Osteocyte (in vitro differentiated cells): ENCODE results near the gene C14orf119. TPM values are rescaled to one million over a fixed set of nuclear protein-coding genes. Genes with fewer than 3 reads are reported as not detected.

ENCODE experiments used
- DNase-seq: peaks from one replicate; pipeline ENCODE4 v3.0.0; 2021; ENCODE audit warnings: mixed read lengths; ENCODE audit not compliant: unreplicated experiment; ENCODE audit errors: extremely low spot score
- H3K27ac Mint-ChIP-seq: one replicate; pipeline ENCODE4 v1.8.0; 2021; ENCODE audit warnings: mild to moderate bottlenecking, mixed read lengths; ENCODE audit not compliant: unreplicated experiment
- H3K27me3 Mint-ChIP-seq: one replicate; pipeline ENCODE4 v1.8.0; 2021; ENCODE audit warnings: mixed read lengths; ENCODE audit not compliant: unreplicated experiment
- H3K36me3 Mint-ChIP-seq: one replicate; pipeline ENCODE4 v1.8.0; 2021; ENCODE audit warnings: mixed read lengths; ENCODE audit not compliant: unreplicated experiment
- H3K4me1 Mint-ChIP-seq: one replicate; pipeline ENCODE4 v1.8.0; 2021; ENCODE audit warnings: mixed read lengths; ENCODE audit not compliant: unreplicated experiment
- H3K4me3 Mint-ChIP-seq: one replicate; pipeline ENCODE4 v1.8.0; 2021; ENCODE audit warnings: mild to moderate bottlenecking, moderate library complexity, mixed read lengths; ENCODE audit not compliant: unreplicated experiment
- H3K9me3 Mint-ChIP-seq: one replicate; pipeline ENCODE4 v1.8.0; 2021; ENCODE audit warnings: mixed read lengths; ENCODE audit not compliant: unreplicated experiment
- total RNA-seq: library from RNA; stranded (reverse); gene quantifications from 2 replicates; pipeline ENCODE4 v1.2.1, GENCODE V29; 2021
- TF ChIP-seq, protein P1 (sequence below): fragments of 200-600 bp; sonication (generic); IDR thresholded peaks from 2 replicates; pipeline ENCODE4 v1.5.0; 2021; ENCODE audit warnings: antibody characterized with exemption, mild to moderate bottlenecking, moderate library complexity

C14orf119 gene
- total RNA-seq, 1 donor from 2014 or later: 61.3 TPM

DNA sequence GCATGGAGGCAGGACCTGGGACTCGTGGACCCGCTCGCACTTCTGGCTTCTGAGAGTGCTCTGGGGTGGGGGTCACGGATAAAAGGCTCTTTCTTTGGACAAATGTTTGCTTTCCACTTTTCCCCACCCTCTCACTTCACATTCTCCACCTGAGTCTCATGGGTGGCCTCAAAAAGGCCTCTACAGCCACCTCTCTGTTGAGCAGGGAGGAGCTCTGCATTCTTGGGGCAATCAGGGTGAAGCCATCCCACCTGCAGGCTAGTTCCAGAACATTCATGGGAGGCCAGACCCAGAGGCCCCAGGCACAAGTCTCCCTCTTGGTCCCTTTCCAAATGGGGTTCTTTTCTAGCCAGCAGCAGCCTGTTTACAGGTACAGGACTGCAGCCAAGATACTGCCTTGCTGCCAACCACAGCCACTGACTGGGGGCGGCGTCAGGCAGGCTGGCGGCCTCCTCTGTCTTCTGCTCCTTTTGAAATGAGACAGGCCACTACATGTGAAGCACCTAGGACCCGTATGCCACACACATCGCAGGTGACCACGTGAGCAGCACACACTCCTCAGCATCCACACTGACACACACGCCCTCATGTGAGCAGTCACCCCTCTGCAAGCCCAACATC lies 42.0 kb downstream of the C14orf119 start:
- no peaks in the 10 kb centered on the region for H3K36me3 Mint-ChIP-seq
- no peaks in the 10 kb centered on the region for H3K9me3 Mint-ChIP-seq
- TF ChIP-seq, protein P1, sequence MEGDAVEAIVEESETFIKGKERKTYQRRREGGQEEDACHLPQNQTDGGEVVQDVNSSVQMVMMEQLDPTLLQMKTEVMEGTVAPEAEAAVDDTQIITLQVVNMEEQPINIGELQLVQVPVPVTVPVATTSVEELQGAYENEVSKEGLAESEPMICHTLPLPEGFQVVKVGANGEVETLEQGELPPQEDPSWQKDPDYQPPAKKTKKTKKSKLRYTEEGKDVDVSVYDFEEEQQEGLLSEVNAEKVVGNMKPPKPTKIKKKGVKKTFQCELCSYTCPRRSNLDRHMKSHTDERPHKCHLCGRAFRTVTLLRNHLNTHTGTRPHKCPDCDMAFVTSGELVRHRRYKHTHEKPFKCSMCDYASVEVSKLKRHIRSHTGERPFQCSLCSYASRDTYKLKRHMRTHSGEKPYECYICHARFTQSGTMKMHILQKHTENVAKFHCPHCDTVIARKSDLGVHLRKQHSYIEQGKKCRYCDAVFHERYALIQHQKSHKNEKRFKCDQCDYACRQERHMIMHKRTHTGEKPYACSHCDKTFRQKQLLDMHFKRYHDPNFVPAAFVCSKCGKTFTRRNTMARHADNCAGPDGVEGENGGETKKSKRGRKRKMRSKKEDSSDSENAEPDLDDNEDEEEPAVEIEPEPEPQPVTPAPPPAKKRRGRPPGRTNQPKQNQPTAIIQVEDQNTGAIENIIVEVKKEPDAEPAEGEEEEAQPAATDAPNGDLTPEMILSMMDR: no peak
- H3K4me3 Mint-ChIP-seq: no peak overlapping the region
- peaks cover 29% of the 10 kb centered on the region for H3K27me3 Mint-ChIP-seq
- peaks cover 9% of the 10 kb centered on the region for H3K4me1 Mint-ChIP-seq
- no peak overlapping the region for H3K27ac Mint-ChIP-seq
- no peak for DNase-seq

DNA sequence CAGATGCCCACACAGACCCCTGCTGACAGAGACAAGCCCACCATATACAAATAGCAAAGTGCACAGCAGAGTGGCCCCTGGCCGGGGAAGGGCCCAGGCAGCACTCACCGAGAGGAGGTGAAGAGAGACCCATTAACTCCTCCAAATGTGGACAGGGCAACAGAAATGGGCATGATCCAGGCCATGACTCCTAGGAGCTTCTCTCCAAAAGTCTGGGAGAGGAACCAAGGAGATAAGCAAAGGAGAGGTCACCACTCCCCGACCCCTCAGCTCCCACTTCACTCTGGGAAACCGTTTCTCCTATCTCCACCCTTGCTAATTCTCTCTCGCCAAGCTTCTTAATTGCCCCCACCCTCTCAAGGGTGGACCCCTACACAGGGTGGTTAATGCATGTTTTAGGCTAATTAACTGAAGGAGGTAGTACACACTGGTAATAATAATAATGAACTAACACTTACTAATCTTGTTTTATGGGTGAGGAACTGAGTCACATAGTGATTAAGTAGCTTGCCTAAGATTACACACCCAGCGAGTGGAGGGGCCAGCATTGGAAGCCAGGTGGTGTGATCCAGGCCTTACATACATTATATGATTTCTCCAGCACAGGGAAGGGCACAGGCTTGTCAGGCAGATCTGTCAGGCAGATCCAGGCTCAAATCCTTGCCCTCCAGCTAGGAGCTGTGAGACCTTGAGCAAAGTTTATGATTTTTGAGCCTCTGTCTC lies 42.7 kb downstream of the C14orf119 start:
- H3K36me3 Mint-ChIP-seq: no peaks in the 10 kb centered on the region
- peaks cover 10% of the 10 kb centered on the region for H3K4me1 Mint-ChIP-seq
- H3K9me3 Mint-ChIP-seq: no peaks in the 10 kb centered on the region
- no peak overlapping the region for H3K27ac Mint-ChIP-seq
- DNase-seq: no peak
- TF ChIP-seq, protein P1: no peak
- H3K27me3 Mint-ChIP-seq: peaks cover 29% of the 10 kb centered on the region
- H3K4me3 Mint-ChIP-seq: no peak overlapping the region

DNA sequence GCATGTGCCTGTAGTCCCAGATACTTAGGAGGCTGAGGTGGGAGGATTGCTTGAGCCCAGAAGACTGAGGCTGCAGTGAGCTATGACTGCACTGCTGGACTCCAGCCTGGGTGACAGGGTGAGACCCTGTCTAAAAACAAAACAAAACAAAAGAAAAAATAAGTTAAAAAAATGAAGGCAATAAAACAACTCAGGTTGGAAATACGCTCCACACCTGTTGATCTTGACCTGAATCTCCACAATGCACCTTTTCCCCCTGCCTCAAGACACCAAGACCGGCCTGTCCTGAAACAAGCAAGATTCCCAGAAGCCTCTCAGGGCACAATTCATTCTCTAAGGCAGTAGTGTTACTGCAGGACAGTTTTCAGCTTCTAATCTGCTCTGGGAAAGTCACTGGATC lies 44.6 kb downstream of the C14orf119 start:
- no peak for DNase-seq
- no peak overlapping the region for H3K4me3 Mint-ChIP-seq
- no peak overlapping the region for H3K27ac Mint-ChIP-seq
- TF ChIP-seq, protein P1: no peak
- H3K36me3 Mint-ChIP-seq: no peaks in the 10 kb centered on the region
- no peaks in the 10 kb centered on the region for H3K9me3 Mint-ChIP-seq
- peaks cover 10% of the 10 kb centered on the region for H3K4me1 Mint-ChIP-seq
- peaks cover 38% of the 10 kb centered on the region for H3K27me3 Mint-ChIP-seq

DNA sequence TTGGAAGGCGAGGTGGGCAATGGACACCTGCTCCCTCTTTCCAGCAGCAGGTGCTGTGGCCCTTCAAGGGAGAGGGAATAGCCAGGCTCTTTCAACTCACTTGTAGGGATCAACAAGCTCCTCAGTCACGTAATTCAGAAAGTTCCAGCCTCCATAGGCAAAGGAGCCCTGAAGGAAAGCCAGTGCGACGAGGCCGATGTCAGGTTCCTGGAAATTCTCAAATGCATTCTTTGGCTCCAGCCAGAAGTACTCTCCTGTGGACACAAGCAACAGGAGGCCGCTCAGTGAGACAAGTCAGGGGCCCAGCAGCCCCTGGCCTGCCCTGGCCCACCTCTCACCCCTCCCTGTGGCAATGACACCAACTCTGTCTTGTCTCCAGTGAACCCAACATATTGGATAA lies 45.1 kb downstream of the C14orf119 start:
- no peak overlapping the region for H3K27ac Mint-ChIP-seq
- no peaks in the 10 kb centered on the region for H3K9me3 Mint-ChIP-seq
- peaks cover 10% of the 10 kb centered on the region for H3K4me1 Mint-ChIP-seq
- no peaks in the 10 kb centered on the region for H3K36me3 Mint-ChIP-seq
- TF ChIP-seq, protein P1: no peak
- peaks cover 38% of the 10 kb centered on the region for H3K27me3 Mint-ChIP-seq
- DNase-seq: no peak
- H3K4me3 Mint-ChIP-seq: no peak overlapping the region

DNA sequence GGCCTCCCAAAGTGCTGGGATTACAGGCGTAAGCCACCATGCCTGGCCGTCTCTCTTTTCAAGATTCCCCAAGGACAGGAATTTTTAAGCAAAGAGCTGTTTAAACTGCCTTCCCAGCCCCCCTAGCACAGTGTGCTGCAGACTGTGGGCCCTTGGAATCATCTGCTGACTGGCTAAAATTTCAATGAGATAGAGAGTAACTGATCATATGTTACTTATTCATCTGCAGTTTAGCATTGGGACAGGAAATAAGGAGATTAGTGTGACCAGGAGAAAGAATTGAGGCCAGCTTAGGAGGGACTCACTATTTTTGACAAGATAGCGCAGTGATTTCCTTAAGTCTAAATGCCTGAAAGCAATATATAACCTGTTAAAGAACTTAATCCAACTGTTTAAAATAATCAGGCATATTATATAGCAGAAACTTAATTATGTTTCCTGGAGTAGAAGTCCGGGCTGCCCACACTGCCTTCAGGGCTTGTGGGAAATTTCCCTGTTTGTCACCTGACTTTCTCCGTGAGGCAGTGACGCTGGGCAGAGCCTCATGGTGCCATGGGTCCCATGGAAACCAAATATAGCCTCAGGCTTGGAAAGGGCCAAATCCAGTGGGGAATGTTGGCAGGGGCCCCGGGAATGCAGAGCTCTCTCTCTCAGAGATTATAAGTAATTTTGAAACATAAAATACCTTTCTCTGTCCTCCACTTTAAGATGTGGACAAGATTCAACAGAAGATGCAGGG lies 46.6 kb downstream of the C14orf119 start:
- Mint-ChIP-seq H3K4me3 (no peak overlapping the region), H3K27ac (peak overlapping the region; percentile 23), H3K9me3 (no peaks in the 10 kb centered on the region), H3K4me1 (peaks cover 10% of the 10 kb centered on the region), H3K36me3 (no peaks in the 10 kb centered on the region), H3K27me3 (peaks cover 41% of the 10 kb centered on the region)
- TF ChIP-seq, protein P1: no peak
- no peak for DNase-seq
